Measurements from ENCODE around the gene DPY19L3. TPM values are rescaled to one million over a fixed set of nuclear protein-coding genes. Genes with fewer than 3 reads are reported as not detected.
A peak's percentile ranks its signal among the peaks of the same experiment; 100 is the strongest.
"Not testable (repeated sequence)": the region's sequence is repeated elsewhere in the genome, so short reads cannot be mapped to it uniquely, and the experiment has no call there.

The DPY19L3 gene
- total RNA-seq, 4 donors from 2014 or later, result 2.3 to 9.9 (median 7.5) TPM

GRCh38 chr19:32372726-32373517 is 32.6 kb upstream of the DPY19L3 start:
- H3K9me3 ChIP-seq, result no peaks in the 10 kb centered on the region
- H3K36me3 ChIP-seq, result peaks cover 0 to 6% of the 10 kb centered on the region in 2 donors
- ATAC-seq, result no peak
- no peaks in the 10 kb centered on the region for H3K27me3 ChIP-seq
- H3K4me1 ChIP-seq, result peaks cover 20 to 21% of the 10 kb centered on the region in 2 donors
- intact Hi-C loops (cut with DNase I; ENCODE audit: low total_unique reads), result loop anchor here (2.0 kb wide), 1 partner anchor 20 kb away; no protein-coding TSS in a partner anchor
- no peak for DNase-seq
- H3K27ac ChIP-seq, result peak overlapping the region; percentile 69 to 82 (median 75)
- TF ChIP-seq POLR2A (IDR thresholded peaks at IDR 0.05), result no peak
- TF ChIP-seq CTCF (IDR thresholded peaks at IDR 0.05 in 4 of 5, conservative IDR thresholded peaks at IDR 0.05 in 1 of 5), result no peak
- in situ Hi-C loops (cut with MboI; ENCODE audit: low sequenced_read_pairs in 4 of 4), result loop anchor here in 1 of 4 donors (25.0 kb wide), 1 partner anchor 314 kb away; the partner anchor contains the start of genes ANKRD27, NUDT19 and RGS9BP
- H3K4me3 ChIP-seq, result peak overlapping the region in 1 of 4 donors; percentile 0

- no peaks in the 10 kb centered on the region for H3K9me3 ChIP-seq
- no peak for TF ChIP-seq CTCF (IDR thresholded peaks at IDR 0.05 in 4 of 5, conservative IDR thresholded peaks at IDR 0.05 in 1 of 5)
- no peak for TF ChIP-seq POLR2A (IDR thresholded peaks at IDR 0.05)
- DNase-seq (peak; percentile 66 to 70), ATAC-seq (peak; percentile 100)
- no peaks in the 10 kb centered on the region for H3K27me3 ChIP-seq
- peaks cover 20 to 21% of the 10 kb centered on the region in 2 donors for H3K4me1 ChIP-seq
- in situ Hi-C loops (cut with MboI; ENCODE audit: low sequenced_read_pairs in 4 of 4), result loop anchor here in 1 of 4 donors (25.0 kb wide), 1 partner anchor 314 kb away; the partner anchor contains the start of genes ANKRD27, NUDT19 and RGS9BP
- H3K36me3 ChIP-seq, result peaks cover 0 to 6% of the 10 kb centered on the region in 2 donors
- H3K4me3 ChIP-seq, result peak overlapping the region in 1 of 4 donors; percentile 0
- H3K27ac ChIP-seq, result peak overlapping the region; percentile 69 to 82 (median 75)
- intact Hi-C loops (cut with DNase I; ENCODE audit: low total_unique reads), result loop anchor here (2.0 kb wide), 2 partner anchors 21 to 31 kb away; partner anchors contain the start of gene DPY19L3
Measured at GRCh38 chr19:32373585-32374295, 31.8 kb upstream of the DPY19L3 start.

DNA sequence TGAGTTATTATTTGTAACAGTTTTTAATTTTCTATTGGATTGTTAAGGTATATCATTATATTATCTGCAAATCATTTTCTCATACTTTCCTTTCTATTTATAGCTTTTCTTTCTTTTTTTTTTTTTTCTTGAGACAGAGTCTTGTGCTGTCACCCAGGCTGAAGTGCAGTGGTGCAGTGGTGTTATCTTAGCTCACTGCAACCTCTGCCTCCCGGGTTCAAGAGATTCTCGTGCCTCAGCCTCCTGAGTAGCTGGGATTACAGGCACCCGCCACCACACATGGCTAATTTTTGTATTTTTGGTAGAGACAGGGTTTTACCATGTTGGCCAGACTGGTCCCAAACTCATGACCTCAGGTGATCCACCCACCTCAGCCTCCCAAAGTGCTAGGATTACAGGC is 31.2 kb upstream of the DPY19L3 start:
- in situ Hi-C loops (cut with MboI; ENCODE audit: low sequenced_read_pairs in 4 of 4), result loop anchor here in 1 of 4 donors (25.0 kb wide), 1 partner anchor 313 kb away; the partner anchor contains the start of genes ANKRD27, NUDT19 and RGS9BP
- intact Hi-C loops (cut with DNase I; ENCODE audit: low total_unique reads), result loop anchor here (2.0 kb wide), 1 partner anchor 30 kb away; the partner anchor contains the start of gene DPY19L3
- not testable (repeated sequence) for DNase-seq, H3K9me3 ChIP-seq, H3K27me3 ChIP-seq, H3K4me3 ChIP-seq, H3K36me3 ChIP-seq
- Histone ChIP-seq H3K4me1 (peaks cover 20 to 21% of the 10 kb centered on the region in 2 donors), H3K27ac (peak overlapping the region; percentile 69 to 82 (median 75))
- ATAC-seq, result peak in 1 of 2 donors; percentile 33

DNA sequence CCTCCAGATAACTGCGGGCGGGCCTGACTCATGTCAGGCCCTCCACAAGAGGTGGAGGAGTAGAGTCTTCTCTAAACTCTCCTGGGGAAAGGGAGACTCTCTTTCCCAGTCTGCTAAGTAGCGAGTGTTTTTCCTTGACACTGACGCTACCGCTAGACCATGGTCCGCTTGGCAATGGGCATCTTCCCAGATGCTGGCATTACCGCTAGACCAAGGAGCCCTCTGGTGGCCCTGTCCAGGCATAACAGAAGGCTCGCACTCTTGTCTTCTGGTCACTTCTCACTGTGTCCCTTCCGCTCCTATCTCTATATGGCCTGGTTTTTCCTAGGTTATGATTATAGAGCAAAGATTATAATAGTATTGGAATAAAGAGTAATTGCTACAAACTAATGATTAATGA is 28.5 kb upstream of the DPY19L3 start:
- H3K4me3 ChIP-seq; H3K27ac ChIP-seq; DNase-seq; H3K9me3 ChIP-seq; H3K27me3 ChIP-seq; ATAC-seq; in situ Hi-C loops (cut with MboI; ENCODE audit: low sequenced_read_pairs in 4 of 4): not testable (repeated sequence)
- peak in 4 of 5 experiments; percentile 8 to 29 (median 22) for TF ChIP-seq CTCF (IDR thresholded peaks at IDR 0.05 in 4 of 5, conservative IDR thresholded peaks at IDR 0.05 in 1 of 5)
- Histone ChIP-seq H3K4me1 (peaks cover 20 to 21% of the 10 kb centered on the region in 2 donors), H3K36me3 (peaks cover 0 to 27% of the 10 kb centered on the region in 2 donors)
- intact Hi-C loops (cut with DNase I; ENCODE audit: low total_unique reads), result loop anchor here (5.0 kb wide), 1 partner anchor 35 kb away; no protein-coding TSS in a partner anchor
